ENCODE data around the gene VPS39. TPM values are rescaled to one million over a fixed set of nuclear protein-coding genes. Genes with fewer than 3 reads are reported as not detected.

VPS39 gene
- total and polyA plus RNA-seq, 2 of the 13 experiments (the other 11 are each of a cell fraction or from before 2014, with no cell fraction given) = 22.9 to 32.0 TPM

GRCh38 chr15:42171122-42171521, 37.0 kb downstream of the VPS39 start:
- Histone ChIP-seq H3K27ac (ENCODE audit: extremely low read length, insufficient read depth, low read length) (no peak overlapping the region), H2AFZ (ENCODE audit: low read length) (no peak overlapping the region), H3K36me3 (replicated peaks in 1 of 2; ENCODE audit: control insufficient read depth in 1 of 2, insufficient read depth in 2 of 2, low read length in 2 of 2) (peaks cover 26 to 60% of the 10 kb centered on the region in 2 experiments), H4K20me1 (ENCODE audit: insufficient read depth, low read length) (no peaks in the 10 kb centered on the region), H3K9ac (ENCODE audit: insufficient read depth, low read depth, low read length) (no peak overlapping the region), H3K79me2 (ENCODE audit: insufficient read depth, low read length) (no peaks in the 10 kb centered on the region), H3K4me2 (ENCODE audit: low read depth, low read length) (no peak overlapping the region), H3K27me3 (ENCODE audit: control insufficient read depth in 1 of 2, insufficient read depth in 2 of 2, low read length in 2 of 2) (no peaks in the 10 kb centered on the region), H3K4me3 (replicated peaks in 1 of 3; ENCODE audit: insufficient read depth in 1 of 3, low read depth in 2 of 3, low read length in 3 of 3) (no peak overlapping the region), H3K4me1 (ENCODE audit: insufficient read depth, low read length) (no peaks in the 10 kb centered on the region), H3K9me3 (ENCODE audit: low read length) (no peaks in the 10 kb centered on the region)
- intact Hi-C loops (cut with micrococcal nuclease; ENCODE audit: unreplicated experiment) (no loop called here), in situ Hi-C loops (cut with HindIII; ENCODE audit: extremely low pct_ligation_motif_present, low pct_unique_long_range_greater_than_20kb) (no loop called here)
- ChIA-PET POLR2A (no interaction called here), CTCF (ENCODE audit: low intra/inter-chr PET ratio, low total read pairs) (no interaction called here)
- DNase-seq (ENCODE audit: low spot score) (no peak), ATAC-seq (no peak), FAIRE-seq (no peak)
- no TSS peak for BruUV-seq (replicated peaks)
- 100% methylated on average over 1 of the region's 1 CpG for WGBS (ENCODE audit: low lambda C conversion rate)
- TF ChIP-seq SALL1 (CRISPR knock-in tag; IDR thresholded peaks at IDR 0.05) (no peak), FOXC1 (CRISPR knock-in tag; IDR thresholded peaks at IDR 0.05; ENCODE audit: borderline replicate concordance) (no peak), ZNF816 (CRISPR knock-in tag; IDR thresholded peaks at IDR 0.05; ENCODE audit: borderline replicate concordance) (no peak), ZNF235 (CRISPR knock-in tag; IDR thresholded peaks at IDR 0.05; ENCODE audit: borderline replicate concordance) (no peak), SP2 (CRISPR knock-in tag; IDR thresholded peaks at IDR 0.05) (no peak), POLR2A (IDR thresholded peaks at IDR 0.05; ENCODE audit: insufficient read depth in 1 of 2, low read depth in 2 of 2, low read length in 2 of 2) (no peak), ZNF180 (CRISPR knock-in tag; IDR thresholded peaks at IDR 0.05; ENCODE audit: borderline replicate concordance, low read depth) (no peak), SMARCE1 (IDR thresholded peaks at IDR 0.05; ENCODE audit: borderline replicate concordance) (no peak), PLRG1 (conservative IDR thresholded peaks at IDR 0.05) (no peak), SMAD9 (CRISPR knock-in tag; IDR thresholded peaks at IDR 0.05) (no peak), ZNF207 (IDR thresholded peaks at IDR 0.05; ENCODE audit: borderline replicate concordance) (no peak)
- TF ChIP-seq, protein P1, sequence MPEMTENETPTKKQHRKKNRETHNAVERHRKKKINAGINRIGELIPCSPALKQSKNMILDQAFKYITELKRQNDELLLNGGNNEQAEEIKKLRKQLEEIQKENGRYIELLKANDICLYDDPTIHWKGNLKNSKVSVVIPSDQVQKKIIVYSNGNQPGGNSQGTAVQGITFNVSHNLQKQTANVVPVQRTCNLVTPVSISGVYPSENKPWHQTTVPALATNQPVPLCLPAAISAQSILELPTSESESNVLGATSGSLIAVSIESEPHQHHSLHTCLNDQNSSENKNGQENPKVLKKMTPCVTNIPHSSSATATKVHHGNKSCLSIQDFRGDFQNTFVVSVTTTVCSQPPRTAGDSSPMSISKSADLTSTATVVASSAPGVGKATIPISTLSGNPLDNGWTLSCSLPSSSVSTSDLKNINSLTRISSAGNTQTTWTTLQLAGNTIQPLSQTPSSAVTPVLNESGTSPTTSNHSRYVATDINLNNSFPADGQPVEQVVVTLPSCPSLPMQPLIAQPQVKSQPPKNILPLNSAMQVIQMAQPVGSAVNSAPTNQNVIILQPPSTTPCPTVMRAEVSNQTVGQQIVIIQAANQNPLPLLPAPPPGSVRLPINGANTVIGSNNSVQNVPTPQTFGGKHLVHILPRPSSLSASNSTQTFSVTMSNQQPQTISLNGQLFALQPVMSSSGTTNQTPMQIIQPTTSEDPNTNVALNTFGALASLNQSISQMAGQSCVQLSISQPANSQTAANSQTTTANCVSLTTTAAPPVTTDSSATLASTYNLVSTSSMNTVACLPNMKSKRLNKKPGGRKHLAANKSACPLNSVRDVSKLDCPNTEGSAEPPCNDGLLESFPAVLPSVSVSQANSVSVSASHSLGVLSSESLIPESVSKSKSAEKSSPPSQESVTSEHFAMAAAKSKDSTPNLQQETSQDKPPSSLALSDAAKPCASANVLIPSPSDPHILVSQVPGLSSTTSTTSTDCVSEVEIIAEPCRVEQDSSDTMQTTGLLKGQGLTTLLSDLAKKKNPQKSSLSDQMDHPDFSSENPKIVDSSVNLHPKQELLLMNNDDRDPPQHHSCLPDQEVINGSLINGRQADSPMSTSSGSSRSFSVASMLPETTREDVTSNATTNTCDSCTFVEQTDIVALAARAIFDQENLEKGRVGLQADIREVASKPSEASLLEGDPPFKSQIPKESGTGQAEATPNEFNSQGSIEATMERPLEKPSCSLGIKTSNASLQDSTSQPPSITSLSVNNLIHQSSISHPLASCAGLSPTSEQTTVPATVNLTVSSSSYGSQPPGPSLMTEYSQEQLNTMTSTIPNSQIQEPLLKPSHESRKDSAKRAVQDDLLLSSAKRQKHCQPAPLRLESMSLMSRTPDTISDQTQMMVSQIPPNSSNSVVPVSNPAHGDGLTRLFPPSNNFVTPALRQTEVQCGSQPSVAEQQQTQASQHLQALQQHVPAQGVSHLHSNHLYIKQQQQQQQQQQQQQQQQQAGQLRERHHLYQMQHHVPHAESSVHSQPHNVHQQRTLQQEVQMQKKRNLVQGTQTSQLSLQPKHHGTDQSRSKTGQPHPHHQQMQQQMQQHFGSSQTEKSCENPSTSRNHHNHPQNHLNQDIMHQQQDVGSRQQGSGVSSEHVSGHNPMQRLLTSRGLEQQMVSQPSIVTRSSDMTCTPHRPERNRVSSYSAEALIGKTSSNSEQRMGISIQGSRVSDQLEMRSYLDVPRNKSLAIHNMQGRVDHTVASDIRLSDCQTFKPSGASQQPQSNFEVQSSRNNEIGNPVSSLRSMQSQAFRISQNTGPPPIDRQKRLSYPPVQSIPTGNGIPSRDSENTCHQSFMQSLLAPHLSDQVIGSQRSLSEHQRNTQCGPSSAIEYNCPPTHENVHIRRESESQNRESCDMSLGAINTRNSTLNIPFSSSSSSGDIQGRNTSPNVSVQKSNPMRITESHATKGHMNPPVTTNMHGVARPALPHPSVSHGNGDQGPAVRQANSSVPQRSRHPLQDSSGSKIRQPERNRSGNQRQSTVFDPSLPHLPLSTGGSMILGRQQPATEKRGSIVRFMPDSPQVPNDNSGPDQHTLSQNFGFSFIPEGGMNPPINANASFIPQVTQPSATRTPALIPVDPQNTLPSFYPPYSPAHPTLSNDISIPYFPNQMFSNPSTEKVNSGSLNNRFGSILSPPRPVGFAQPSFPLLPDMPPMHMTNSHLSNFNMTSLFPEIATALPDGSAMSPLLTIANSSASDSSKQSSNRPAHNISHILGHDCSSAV (CRISPR knock-in tag; IDR thresholded peaks at IDR 0.05; ENCODE audit: borderline replicate concordance) = no peak
- TF ChIP-seq, protein P2, sequence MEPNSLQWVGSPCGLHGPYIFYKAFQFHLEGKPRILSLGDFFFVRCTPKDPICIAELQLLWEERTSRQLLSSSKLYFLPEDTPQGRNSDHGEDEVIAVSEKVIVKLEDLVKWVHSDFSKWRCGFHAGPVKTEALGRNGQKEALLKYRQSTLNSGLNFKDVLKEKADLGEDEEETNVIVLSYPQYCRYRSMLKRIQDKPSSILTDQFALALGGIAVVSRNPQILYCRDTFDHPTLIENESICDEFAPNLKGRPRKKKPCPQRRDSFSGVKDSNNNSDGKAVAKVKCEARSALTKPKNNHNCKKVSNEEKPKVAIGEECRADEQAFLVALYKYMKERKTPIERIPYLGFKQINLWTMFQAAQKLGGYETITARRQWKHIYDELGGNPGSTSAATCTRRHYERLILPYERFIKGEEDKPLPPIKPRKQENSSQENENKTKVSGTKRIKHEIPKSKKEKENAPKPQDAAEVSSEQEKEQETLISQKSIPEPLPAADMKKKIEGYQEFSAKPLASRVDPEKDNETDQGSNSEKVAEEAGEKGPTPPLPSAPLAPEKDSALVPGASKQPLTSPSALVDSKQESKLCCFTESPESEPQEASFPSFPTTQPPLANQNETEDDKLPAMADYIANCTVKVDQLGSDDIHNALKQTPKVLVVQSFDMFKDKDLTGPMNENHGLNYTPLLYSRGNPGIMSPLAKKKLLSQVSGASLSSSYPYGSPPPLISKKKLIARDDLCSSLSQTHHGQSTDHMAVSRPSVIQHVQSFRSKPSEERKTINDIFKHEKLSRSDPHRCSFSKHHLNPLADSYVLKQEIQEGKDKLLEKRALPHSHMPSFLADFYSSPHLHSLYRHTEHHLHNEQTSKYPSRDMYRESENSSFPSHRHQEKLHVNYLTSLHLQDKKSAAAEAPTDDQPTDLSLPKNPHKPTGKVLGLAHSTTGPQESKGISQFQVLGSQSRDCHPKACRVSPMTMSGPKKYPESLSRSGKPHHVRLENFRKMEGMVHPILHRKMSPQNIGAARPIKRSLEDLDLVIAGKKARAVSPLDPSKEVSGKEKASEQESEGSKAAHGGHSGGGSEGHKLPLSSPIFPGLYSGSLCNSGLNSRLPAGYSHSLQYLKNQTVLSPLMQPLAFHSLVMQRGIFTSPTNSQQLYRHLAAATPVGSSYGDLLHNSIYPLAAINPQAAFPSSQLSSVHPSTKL (CRISPR knock-in tag; IDR thresholded peaks at IDR 0.05) = no peak

Data from HepG2 (cell line).